H54 (cell line): ENCODE results near the gene ANXA3.
"Not testable (repeated sequence)": the region's sequence is repeated elsewhere in the genome, so short reads cannot be mapped to it uniquely, and the experiment has no call there.

Source experiments
- DNase-seq: peaks from one replicate; pipeline ENCODE4 v3.0.0; 2011; ENCODE audit warnings: low spot score, mixed read lengths; ENCODE audit not compliant: insufficient read length
- FAIRE-seq: peaks from 3 replicates; lab custom pipeline; 2011; peaks lifted over from hg19 to GRCh38; lab: Jason Lieb, UNC
- POLR2A ChIP-seq: IDR thresholded peaks from 2 replicates; pipeline ENCODE4 v1.6.1; 2011; ENCODE audit warnings: low read depth, mild to moderate bottlenecking, low read length

The ANXA3 gene

DNA sequence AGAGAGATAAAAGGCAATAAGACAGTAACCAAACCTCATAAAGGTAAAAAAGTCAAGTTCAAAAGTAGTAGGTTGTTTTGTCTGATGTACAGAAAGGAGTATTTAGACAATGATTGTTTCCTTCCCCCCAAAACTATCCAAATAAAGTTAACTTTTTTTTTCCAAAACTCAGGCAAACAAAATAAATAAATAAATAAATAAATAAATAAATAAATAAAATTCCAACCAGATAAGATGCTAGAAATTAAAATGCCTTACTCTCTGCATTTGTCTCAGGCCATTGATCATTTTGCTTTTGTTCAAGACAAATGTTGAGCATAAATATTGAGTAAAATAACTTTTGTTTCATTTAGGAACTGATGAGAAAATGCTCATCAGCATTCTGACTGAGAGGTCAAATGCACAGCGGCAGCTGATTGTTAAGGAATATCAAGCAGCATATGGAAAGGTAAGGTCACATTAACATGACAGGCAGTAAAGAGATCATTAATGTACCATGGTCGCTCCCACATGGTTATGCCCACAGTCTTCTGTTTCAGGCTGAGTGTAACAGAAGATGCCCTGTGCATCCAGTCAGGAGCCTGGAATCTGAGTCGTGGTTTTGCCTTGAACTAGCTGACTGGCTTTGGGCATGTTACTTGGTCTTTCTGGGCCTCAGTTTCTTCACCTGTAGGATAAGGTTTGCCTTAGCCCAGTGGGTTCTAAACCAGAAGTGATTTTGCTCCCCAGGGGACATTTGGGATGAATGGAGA lies 27.3 kb downstream of the ANXA3 start:
- TF ChIP-seq POLR2A, result no peak
- FAIRE-seq, result no peak
- DNase-seq, result no peak

GRCh38 chr4:78581618-78582017 lies 30.0 kb downstream of the ANXA3 start:
- TF ChIP-seq POLR2A, result no peak
- FAIRE-seq (no peak), DNase-seq (no peak)

DNA sequence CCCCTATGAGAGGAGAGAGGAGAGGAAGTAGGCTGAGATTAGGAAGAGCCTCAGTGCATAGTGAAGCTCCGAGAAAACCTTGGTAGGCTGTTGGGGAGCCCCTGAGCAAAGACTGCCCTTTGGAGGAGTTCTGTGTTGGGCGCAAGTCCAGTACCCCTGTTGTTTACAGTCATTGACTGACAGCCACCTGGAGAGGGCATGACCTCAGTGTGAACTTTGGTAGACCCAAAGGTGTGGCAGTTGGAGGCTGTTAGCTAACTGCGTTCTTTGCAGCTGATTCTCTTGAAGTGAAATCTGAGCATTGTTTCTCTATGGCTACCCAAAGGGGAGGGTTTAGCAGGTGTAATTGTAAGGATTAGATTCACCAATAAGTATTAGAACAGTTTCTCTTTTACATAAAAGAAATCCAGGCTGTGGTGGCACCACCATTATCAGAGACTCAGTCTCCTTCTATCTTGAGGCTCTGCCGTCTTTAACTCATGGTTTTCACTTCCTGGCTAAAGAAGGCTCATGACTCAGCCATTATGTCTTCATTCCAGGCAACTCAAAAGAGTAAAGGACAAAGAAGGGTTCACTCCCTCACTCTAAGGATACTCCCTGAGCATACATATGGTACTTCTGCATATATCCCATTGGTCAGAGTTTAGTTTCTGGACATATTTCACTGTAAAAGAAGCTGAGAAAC lies 33.4 kb downstream of the ANXA3 start:
- DNase-seq (no peak), FAIRE-seq (no peak)
- no peak for TF ChIP-seq POLR2A

DNA sequence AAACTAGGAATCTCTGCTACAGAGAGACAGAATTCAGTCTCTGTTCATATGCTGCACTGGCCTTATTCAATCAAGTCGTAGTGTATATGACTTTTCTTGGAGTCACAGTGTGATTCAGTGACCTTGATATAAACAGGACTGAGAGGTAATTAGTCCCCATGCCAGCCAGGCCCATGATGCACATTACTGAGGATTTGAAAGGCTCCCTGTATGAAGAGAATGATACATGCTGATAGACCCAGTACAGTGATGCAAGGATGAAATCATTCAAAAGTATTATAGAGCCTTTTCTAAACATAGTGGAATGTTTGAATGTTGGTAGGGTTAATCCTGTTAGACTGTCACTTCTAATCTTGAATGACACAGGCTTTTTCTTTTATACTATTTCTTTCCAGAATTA lies 34.1 kb downstream of the ANXA3 start:
- FAIRE-seq, result no peak
- TF ChIP-seq POLR2A, result no peak
- DNase-seq, result no peak

DNA sequence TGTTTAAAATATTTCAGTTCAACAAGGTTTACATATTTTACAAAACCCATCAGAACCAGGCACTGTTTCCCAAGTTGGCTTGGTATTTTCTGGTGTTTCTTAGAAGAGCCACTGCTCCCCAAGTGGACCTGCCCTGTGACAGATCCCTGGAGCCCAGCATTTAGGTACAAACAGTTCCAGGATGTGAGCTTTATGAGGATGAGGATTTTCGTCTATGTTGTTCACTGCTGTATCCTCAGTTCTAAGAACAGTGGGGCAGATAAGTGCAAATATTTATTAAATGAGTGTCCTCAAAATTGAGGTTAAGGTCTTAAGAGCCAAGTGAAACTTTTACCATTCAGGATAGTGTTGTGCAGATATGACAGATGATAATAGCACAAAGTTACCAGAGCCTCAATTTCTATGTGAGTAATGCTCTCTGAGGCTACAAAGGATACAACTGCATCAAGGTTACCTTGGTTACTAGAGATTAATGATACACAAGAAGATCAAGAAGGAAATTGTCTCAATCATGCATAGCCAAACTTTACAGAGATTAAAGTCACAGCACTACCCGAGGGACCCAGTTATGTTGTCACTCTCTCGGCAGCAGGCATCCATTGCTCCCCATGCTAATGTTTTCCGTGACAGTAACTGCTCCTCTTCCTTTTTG lies 37.5 kb downstream of the ANXA3 start:
- TF ChIP-seq POLR2A, result no peak
- DNase-seq (no peak), FAIRE-seq (no peak)

DNA sequence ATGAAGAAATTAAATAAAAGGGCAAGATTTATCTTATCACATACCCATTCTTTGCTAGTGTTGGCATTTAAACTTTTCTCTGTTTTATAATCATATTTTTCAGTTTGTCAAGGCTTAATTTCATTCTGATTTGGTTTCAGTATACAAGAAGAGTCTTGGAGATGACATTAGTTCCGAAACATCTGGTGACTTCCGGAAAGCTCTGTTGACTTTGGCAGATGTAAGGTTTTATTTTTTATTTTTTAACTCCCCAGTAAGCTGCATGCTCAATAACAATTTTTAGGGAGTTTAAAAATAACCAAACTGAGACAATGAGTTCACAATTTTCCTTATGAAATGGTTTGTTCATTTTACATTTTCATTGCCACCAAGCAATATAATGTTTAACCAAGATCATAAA lies 39.8 kb downstream of the ANXA3 start:
- TF ChIP-seq POLR2A, result no peak
- DNase-seq (no peak), FAIRE-seq (no peak)

DNA sequence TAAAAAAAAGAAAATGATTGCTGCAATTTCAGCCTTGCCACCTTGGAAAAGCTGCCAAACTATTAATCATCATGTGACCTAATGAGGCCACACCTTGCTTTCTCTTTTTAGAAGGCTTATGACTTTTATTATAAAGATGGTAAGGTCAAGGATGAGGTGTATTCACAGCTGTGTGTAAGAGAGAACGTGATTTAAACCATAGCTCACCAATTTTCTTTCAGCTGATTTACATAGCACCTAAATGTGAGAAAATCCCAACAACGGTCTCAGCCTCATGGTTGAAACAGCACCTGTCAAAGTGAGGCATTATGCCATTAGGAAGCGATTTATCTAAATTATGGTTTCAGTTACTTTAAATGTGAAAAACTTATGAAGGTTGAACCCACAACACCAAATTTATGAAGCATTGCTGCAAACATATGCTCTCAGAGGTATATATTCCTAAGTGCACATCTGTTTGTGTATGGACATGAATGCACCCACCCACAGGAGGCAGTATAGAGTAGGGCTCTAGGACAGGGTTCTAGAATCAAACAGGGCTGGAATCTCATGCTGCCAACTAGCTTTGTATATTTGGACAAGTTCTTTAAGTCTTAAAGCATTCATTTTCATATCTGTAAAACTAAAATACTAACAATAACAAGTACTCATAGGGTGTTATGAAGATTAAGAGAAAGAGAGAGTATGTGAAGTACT lies 40.7 kb downstream of the ANXA3 start:
- DNase-seq (no peak), FAIRE-seq (no peak)
- TF ChIP-seq POLR2A, result no peak

GRCh38 chr4:78596111-78596742 lies 44.7 kb downstream of the ANXA3 start:
- FAIRE-seq, result no peak

GRCh38 chr4:78598431-78598830 lies 46.9 kb downstream of the ANXA3 start:
- not testable (repeated sequence) for DNase-seq, FAIRE-seq

More at GRCh38 chr4:78596111-78596742, 44.7 kb downstream of the ANXA3 start:
- TF ChIP-seq POLR2A, result no peak
- no peak for DNase-seq

DNA sequence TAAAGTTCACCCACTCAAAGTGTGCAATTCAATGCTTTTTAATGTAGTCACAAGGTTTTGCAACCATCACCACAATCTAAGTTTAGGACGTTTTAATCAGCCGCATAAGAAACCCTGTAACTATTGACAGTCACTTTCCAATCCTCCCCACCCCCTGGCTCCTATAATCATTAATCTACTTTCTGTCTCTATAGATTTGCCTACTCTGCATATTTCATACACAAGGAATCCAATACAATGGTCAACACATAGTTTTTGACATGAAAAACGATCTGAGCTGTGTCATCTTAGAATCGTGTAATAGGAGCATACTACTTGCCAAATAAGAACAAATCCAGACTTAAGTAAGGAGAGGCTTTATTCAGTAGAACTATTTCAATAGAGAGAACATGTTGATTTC lies 47.6 kb downstream of the ANXA3 start:
- FAIRE-seq (no peak), DNase-seq (no peak)
- no peak for TF ChIP-seq POLR2A

DNA sequence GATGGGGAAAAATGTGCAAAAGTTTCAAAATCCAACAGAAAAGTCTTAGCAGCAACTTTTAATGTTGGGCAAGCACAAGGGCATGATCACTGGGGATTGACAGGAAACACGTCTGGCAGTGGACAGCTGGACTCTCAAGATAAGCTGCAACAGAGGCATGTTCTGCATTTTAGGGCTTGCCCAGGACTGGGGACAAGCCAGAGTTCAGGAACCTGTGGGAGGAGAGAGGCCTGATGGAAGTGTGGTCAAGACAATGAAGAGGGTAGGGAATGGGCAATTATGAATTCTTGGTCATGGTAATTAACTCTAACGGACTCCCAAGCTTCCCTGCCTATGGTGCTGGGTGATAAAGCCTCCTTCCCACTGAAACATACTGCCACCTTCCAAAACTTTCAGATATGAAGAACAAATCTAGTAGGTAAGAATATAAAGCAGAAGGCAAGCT lies 48.4 kb downstream of the ANXA3 start:
- no peak for TF ChIP-seq POLR2A
- DNase-seq (no peak), FAIRE-seq (no peak)

DNA sequence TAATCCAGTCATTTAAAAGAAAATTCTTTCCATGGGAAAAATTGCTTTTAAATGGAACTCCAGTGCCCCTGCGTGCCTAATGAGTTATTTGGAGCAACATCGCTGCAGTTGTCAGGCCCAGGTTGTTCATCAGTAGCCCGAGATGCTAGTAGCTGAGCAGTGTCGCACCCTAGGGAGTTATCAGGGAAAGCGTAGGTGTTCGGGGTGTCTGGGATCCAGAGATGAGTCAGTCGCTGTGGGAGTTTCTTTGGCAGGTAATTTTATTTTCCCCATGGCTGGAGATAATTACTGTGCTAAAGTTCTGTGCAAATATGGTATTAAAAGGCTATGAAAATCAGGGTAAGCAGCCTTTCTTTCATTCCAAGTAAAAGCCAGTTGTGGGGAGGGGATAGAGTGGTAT lies 49.4 kb downstream of the ANXA3 start:
- DNase-seq (no peak), FAIRE-seq (no peak)
- no peak for TF ChIP-seq POLR2A

DNA sequence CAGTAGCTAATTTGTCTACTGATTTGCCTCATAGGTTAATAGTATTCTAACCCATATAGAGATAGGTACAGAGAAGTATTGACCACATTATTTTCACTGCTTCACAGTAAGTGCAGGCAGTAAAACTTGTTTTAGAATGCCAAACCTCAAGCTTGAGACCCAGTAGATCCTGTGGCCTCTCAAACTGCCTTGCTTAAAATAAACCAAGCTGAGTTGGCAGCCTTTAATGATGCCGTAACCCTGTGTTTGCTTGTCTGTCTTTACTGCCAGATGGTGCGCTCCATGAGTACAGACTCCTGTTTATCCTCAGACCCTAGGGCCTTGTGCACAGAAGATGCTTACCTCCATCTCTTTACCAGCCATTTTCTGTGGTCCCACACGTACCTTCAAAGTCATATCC lies 50.8 kb downstream of the ANXA3 start:
- no peak for FAIRE-seq

GRCh38 chr4:78603384-78603783 lies 51.8 kb downstream of the ANXA3 start:
- FAIRE-seq, result no peak
- no peak for DNase-seq
- TF ChIP-seq POLR2A, result no peak

More for the DNA sequence above, 50.8 kb downstream of the ANXA3 start:
- TF ChIP-seq POLR2A, result no peak
- no peak for DNase-seq
